GM10248 (cell line): ENCODE measurements around the gene POU5F1.

ENCODE experiments used
- CTCF ChIA-PET: fragments of 300-600 bp; sonication (Branson Sonifier 250); formaldehyde crosslinking; extraction: SDS; loops from one replicate; lab custom pipeline; 2021; ENCODE audit warnings: antibody characterized with exemption; lab: Yijun Ruan, JAX
- POLR2A ChIA-PET: fragments of 350-650 bp; sonication (Branson Sonifier 250); formaldehyde crosslinking; extraction: SDS; loops from one replicate; lab custom pipeline; 2020; ENCODE audit warnings: antibody characterized with exemption; lab: Yijun Ruan, JAX
- DNase-seq: peaks from one replicate; pipeline ENCODE4 v3.0.0; 2012; ENCODE audit errors: extremely low spot score
- CTCF ChIP-seq: IDR thresholded peaks from 2 replicates; pipeline ENCODE4 v1.5.1; 2012; ENCODE audit warnings: mild to moderate bottlenecking, low read depth; ENCODE audit errors: extremely low read depth, missing control alignments, control extremely low read depth

The POU5F1 gene

DNA sequence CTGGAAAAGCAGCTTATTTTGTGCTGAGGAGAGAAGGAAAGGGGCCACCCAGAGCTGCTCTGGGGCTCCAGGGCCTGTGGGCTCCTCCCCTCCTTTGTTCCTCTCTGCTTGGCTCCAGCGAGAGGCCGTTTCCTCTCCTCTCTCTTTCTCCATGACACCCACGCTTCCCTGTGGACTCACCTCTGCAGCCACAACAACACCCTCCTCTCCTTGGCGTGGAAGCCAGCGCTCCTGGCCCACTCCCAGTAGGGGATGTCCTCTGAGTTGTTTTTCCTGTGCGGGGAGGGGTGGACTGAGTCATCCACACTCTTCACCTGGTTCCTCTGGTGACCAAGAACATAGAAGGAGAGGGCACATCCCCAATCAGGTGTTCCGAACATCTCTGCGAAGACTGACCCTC, 45.3 kb downstream of the POU5F1 start:
- no peak for TF ChIP-seq CTCF
- no peak for DNase-seq
- ChIA-PET CTCF (interaction anchor here (1.1 to 2.4 kb wide), 3 partner anchors 12 to 72 kb away, joined by 3 to 8 read pairs (median 7); no protein-coding TSS in a partner anchor), POLR2A (no interaction called here)

DNA sequence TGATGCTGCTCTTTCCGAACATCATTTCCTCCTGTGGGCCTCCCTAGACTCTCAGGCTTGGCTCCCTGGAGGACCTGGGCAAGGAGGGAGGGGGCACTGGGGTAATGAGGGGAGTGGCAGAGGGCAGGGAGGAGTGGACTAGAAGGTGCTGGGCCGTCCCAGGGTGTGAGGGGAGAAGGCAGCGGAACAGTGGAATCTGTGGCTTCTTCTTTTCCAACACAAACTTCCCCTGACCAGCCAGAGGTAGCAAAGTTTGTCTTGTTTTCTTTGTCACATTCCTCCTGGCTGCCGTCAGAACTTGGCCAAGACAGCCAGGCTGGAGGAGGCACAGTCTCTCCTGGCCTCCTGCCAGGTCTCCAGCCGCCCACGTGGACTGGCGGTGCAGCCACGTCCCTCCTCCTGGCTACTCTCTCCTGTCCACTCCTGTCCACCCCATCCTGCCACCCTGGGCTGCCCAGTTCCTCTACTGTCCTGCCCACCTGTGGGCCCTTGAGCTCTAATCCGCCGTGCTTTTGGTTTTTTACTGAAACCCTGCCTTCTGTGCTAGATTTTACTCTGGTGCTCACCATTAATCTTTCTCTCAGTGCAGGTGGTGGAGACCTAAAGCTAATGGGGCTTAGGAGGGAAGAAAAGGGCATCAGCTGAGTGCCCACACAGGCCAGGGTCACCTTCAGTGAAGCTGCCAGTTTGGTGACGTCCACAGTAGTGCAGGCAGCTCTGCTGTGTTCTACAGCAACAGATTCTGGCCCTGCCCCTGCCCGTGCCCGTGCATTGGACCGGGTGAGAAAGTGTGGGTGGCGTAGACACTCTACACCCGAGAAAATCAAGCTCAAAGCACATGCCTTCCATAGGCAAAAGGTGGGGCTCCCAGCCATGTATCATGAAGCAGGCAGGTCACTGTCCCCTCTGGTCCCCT, 47.4 kb downstream of the POU5F1 start:
- TF ChIP-seq CTCF: no peak
- POLR2A ChIA-PET: no interaction called here
- no peak for DNase-seq
- CTCF ChIA-PET: interaction anchor here (0.8 to 1.8 kb wide), 6 partner anchors 12 to 578 kb away, joined by 3 to 7 read pairs (median 4); no protein-coding TSS in a partner anchor

GRCh38 chr6:31121131-31121790, 49.2 kb downstream of the POU5F1 start:
- POLR2A ChIA-PET: no interaction called here
- no peak for TF ChIP-seq CTCF
- CTCF ChIA-PET: interaction anchor here (1.0 to 6.7 kb wide), 3 partner anchors 8 to 71 kb away, joined by 3 to 72 read pairs (median 3); no protein-coding TSS in a partner anchor
- no peak for DNase-seq

GRCh38 chr6:31120151-31120915, 50.1 kb downstream of the POU5F1 start, which contains the start of gene CDSN:
Gene CDSN, minus strand, starts transcription at chr6:31120446. Its CDS starts 27 bp downstream, at chr6:31120419.
- TF ChIP-seq CTCF: no peak
- CTCF ChIA-PET: interaction anchor here (1.4 to 6.7 kb wide), 2 partner anchors 9 to 72 kb away, joined by 3 to 72 read pairs; no protein-coding TSS in a partner anchor
- no peak for DNase-seq
- POLR2A ChIA-PET: no interaction called here

- CTCF ChIA-PET: interaction anchor here (1.0 to 6.7 kb wide), 3 partner anchors 11 to 31 kb away, joined by 3 to 72 read pairs (median 5); no protein-coding TSS in a partner anchor
Measured at GRCh38 chr6:31118178-31118577, 52.3 kb downstream of the POU5F1 start.

More at GRCh38 chr6:31118178-31118577, 52.3 kb downstream of the POU5F1 start:
- no peak for TF ChIP-seq CTCF
- DNase-seq: no peak
- POLR2A ChIA-PET: no interaction called here
